M059J (cell line): ENCODE data around the gene SH3BP5. TPM values are rescaled to one million over a fixed set of nuclear protein-coding genes. Genes with fewer than 3 reads are reported as not detected.

ENCODE experiments used
- DNase-seq: peaks from one replicate; pipeline ENCODE4 v3.0.0-alpha.2; 2012; ENCODE audit warnings: low read depth
- total RNA-seq: library from RNA; depleted of rRNA; stranded (reverse); fragments of >200 nt; shearing (Covaris generic); gene quantifications from 2 replicates; pipeline ENCODE4 v1.2.3, GENCODE V29; 2014

Gene SH3BP5
- total RNA-seq, 1 experiment from 2014 or later, result 9.2 TPM

DNA sequence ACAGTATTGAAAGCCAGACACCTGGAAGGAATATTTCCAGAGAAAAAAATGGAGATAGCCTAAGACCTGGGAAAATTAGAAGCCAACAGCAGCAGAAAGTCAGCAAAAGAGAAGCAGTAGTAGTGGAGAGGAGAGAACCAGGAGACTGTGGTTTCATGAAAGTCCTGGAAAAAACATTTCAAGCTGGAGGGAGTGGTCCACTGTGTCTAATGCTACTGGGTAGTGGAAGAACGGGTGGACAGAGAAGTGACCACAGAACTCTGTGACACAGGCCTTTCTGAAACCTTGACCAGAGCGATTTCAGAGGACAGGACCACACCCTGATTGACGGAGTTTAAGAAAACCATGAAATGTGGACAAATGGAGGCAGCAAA lies 15.3 kb upstream of the SH3BP5 start:
- no peak for DNase-seq

DNA sequence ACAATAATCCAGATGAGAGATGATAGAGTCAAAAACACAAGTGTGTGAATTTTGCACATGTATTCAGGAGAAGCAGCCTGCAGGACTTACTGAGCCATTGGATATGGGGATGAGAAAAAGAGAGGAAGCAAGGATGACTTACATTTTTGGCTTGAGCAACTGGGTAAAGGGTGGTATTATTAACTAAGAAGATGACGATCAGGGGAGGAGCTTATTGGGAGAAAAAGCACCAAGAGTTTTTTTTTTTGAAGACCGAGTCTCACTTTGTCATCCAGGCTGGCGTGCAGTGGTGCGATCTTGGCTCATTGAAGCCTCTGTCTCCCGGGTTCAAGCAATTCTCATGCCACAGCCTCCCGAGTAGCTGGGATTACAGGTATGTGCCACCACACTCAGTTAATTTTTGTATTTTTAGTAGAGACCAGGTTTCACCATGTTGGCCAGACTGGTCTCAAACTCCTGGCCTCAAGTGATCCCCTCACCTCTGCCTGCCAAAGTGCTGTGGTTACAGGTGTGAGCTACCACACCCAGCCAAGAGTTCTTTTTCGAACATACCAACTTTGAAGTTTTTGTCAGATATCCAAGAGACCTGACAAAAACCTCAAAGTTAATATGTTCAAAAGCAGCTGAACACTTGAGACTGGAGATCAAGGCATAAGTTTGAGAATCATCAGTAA lies 14.8 kb upstream of the SH3BP5 start:
- no peak for DNase-seq

DNA sequence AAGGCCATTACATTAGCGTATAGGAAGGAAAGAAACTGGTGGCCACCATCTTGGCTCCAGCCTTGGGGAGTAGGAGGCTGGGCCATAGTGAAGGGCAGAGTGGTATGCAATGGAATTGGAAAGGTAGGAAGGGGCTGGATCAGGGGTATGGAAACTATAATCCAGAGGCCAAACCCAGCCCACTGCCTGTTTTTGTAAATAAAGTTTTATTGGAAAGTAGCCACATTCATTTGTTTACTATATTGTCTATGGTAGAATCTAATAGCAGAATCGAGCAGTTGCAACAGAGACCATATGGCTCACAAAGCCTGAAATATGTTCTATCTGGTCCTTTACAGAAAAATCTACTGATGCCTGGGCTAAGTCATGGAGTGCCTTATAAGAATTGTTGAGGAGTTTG lies 14.1 kb upstream of the SH3BP5 start:
- no peak for DNase-seq

DNA sequence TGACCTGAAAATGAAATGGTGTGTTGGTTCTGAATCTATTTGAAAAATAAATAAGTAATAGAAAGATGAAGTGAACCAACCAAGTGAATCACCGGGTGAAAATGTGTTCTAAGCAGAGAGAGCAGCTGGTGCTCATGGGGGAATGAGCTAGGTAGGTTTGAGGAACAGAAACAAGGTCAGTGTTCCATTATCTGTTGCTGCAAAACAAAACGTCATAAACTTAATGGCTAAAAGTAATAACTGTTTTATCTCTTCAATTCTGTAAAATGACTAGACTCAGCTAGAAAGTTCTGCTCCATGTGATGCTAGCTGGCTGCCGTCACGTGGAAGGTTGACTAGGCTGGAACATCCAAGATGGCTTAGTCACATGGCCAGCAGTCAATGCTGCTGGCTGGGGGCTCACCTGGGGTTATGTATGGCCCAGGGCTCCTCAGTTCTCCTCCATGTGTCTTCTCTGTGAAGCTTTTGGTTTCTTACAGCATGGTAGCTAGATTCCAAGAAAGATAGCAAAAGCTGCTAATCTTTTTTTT lies 13.3 kb upstream of the SH3BP5 start:
- DNase-seq, result no peak

DNA sequence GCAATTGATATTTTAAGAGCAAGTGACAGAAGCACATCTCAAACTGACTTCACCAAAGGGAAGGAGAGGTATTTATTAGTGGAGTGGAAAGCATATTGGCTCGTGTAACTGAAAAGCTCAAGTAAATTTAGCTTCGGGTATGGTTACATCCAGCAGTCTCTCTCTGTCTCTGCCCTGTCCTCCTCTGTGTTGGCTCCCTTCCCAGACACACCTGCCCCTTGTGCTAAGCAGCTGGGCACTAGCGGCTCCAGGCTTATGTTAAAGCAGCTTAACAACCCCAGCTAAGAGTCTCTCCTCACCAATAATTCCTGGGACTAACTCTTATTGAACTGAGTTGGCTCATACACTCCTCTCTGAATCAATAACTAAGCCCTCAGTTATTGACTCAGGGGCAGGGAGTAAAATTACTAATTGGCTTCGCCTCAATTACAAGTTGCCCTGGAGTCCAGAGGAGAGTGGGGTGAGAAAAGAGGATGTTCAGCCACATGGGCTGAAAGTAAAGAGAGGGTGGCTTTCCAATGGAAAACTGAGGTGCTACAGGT lies 12.8 kb upstream of the SH3BP5 start:
- DNase-seq, result no peak

DNA sequence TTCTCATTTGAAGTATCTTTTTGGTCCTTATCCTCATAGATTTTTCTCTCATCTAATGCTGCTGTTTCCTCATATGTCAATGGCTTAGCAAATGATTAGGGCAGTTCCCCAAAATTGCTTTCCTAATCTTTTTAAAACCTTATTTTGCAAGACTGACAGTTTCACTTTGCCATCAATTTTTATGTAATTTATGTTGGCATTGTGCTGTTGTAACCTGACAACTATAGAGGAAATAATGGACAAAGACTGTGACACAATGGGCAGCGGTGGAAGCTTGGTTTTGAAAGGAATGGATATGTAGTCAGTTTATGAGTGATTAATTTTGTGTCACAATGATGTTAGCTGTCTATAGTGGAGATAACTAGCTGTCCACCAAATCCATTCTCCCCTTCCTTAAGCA lies 10.6 kb upstream of the SH3BP5 start:
- no peak for DNase-seq

DNA sequence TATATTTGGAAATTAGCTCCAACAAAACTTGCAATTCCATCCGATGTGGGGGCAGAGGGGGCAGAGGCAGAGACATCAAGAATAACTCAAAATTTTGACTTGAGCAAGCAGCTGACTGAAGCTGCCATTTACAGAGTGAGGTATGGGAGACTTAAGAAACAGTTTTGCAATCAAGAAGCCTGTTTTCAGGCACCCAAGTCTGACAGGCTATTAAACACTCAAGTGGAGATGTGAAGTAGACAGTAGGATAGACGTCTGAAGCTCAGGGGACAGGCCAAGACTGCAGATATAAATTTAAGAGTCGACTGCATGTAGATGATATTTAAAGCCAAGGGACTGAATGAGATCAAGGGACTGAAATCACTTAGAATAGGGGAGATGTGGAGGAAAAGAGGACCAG lies 9.9 kb upstream of the SH3BP5 start:
- no peak for DNase-seq

DNA sequence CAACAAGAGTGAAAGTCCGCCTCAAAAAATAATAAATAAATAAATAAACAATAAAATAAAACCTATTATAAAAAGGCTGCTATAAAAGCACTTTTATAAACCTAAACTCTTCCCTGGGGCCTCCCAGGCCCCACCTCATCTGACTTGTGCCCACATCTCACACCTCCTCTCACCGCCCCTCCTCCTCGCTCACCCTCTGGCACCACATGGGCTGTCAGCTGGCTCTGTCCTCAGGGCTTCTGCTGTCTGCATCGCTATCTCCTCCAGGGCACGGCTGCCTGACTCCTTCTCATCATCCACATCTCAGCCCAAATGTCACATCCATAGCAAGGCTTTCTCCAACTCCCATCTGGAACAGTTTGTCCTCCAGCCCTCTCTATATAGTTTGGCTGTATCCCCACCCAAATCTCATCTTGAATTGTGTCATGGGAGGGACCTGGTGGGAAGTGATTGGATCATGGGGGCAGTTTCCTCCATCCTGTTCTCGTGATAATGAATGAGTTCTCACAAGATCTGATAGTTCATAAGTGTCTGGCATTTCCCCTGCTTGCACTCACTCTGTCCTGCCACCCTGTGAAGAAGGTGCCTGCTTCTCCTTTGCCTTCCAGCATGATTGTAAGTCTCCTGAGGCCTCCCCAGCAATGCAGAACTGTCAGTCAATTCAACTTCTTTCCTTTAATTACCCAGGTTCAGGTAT lies 8.8 kb upstream of the SH3BP5 start:
- no peak for DNase-seq

DNA sequence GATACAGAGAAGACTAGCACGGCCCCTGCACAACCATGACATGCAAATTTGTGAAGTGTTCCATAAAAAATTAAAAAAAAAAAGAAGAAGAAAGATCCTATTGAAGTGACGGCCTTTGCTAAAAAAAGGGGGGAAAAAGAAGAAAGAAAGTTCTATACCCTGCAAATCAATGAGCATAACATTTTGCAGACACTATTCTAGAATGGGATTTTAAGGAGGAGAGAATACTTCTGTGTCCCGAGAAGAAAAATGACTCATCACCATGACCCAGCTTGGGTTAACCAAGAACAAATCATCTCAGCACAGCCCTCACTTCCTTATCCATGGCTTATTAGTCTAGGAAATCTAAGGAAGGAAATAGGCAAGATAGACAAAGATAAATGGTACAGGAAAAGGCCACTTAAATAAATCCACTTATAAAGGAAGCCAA lies 7.4 kb upstream of the SH3BP5 start:
- DNase-seq, result peak; percentile 70

DNA sequence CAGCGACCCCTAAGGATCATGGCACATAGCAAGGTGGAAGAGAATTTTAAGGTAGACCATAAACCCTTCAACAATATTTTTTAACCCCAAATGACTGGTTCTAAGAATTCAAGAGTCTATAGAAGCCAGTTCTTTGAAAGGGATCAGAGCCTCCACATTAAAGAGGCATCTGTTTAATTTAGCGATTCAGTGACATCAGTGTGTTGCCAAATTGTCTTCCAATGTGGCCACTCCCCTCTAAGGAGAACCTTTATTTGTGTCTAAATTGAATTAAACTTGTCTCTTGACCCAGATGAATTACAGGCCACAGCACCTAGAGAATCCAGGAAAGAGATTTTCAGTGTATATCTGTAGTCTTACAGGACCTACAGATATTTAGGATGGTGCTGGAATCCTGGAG lies 6.6 kb upstream of the SH3BP5 start:
- no peak for DNase-seq

DNA sequence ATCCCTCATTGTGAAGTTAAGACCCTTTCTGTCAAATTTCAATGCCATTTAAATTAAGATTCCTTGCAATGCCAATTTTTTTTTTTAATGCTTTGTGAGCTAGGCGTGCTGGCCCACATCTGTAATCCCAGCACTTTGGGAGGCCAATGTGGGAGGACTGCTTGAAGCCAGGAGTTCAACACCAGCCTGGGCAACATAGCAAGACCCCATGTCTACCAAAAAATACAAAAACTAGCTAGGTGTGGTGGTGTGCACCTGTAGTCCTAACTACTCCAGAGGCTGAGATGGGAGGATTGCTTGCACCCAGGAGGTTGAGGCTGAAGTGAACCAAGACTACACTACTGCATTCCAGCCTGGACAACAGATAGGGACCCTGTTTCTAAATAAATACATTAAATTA lies 5.6 kb upstream of the SH3BP5 start:
- DNase-seq, result no peak

DNA sequence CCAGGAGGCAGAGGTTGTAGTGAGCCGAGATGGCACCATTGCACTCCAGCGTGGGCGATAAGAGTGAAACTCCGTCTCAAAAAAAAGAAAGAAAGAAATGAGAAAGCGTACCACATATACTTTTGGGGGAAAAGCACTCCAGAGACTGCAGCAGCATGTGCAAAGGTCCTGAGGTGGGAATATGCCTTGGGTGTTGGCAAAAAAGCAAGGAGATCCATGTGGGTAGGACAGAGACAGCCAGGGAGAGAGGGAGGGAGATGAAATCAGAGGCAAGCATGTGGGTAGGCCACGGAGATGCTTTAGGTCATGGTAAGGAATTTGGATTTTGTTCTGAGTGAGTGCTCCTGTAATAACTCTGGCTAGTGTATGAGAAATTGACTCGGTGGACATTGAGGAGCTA lies 3.7 kb upstream of the SH3BP5 start:
- no peak for DNase-seq

DNA sequence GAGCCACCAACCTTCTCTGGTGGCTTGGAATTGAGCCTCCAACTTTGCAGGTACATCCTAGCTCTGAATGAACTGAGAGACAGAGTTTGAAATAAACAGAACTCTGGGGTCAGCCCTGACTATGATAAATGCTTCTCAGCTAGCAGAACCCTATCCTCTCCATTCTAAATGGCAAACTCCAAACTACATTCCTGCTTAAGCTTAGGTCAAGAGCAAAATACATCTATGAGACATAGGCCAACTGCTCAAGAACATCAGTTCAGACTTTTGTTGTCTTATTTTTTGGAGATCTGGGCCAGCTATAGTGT lies 1.5 kb upstream of the SH3BP5 start:
- DNase-seq, result no peak

DNA sequence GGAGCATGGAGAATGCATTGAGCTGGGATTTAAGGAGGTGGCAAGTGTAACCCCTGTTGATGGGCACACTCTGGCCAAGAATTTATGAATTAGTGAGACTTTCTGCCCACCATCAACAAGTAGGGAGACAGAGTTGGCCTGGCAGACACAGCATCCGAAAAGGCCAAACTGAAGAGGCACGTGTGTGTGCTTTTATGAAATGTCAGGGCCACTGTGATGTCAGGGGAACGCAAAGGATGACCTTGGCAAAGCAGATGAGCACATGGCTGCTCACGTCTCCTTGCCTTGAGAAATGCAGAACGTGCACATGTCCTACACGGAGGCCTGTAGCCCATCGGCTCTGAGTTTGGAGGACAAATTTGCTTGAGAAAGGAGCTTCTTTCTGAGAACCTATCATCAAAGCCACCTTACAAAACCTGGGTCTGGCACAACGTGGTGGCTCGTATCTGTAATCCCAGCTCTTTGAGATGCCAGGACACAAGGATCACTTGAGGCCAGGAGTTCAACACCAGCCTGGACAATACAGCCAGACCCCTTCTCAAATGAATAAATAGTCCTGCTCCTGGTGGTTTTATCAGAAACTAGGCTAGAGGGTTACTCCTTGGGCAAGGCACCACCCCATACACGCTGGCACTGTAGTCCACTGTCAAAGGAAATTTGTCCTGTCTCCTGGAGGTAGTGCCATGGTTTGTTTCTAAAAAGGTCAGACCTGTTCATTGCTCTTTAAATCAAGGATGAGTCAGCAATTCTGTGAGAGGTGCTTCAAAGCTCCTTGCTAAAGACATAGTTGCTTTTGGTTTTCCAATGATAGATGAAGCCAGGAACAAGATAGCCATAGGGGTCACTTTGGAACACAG lies 941 bp upstream of the SH3BP5 start:
- no peak for DNase-seq

DNA sequence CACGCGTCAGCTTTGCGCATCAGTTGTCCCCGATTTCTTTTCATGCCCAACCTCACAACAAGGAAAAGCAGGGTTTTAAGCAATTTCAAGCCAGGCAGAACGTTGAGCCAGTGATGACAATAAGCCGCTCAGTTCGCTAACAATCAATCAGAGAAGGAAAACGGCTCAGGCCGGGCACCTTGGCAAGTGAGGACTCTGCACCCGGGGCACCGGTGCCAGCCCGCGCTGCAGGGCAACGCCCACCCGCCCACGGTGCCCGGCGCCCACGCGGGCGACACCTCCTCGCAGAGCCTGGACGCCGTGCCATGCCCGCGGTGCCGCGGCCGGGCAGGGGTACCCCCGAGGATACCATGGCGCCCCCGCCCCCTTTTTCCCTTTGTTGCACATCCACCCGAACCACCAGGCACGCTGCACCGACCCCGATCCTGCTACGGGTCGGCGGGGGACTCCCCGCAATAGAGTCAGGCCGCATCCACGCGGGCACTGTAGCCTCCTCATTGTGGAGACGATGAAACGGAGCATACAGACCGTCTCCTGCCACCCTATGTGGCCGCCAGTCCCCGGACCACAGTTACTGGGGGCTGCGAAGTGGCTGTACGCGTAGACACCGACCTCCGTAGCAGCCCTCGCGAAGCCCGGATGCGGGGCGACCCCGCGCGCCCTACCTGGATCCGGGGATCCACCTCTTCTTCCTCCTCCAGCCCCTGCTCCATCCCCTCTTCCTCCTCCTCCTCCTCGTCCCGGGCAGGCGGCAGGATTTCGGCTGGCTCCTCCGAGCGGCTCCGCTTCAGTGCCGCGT lies 581 bp downstream of the SH3BP5 start:
- no peak for DNase-seq

DNA sequence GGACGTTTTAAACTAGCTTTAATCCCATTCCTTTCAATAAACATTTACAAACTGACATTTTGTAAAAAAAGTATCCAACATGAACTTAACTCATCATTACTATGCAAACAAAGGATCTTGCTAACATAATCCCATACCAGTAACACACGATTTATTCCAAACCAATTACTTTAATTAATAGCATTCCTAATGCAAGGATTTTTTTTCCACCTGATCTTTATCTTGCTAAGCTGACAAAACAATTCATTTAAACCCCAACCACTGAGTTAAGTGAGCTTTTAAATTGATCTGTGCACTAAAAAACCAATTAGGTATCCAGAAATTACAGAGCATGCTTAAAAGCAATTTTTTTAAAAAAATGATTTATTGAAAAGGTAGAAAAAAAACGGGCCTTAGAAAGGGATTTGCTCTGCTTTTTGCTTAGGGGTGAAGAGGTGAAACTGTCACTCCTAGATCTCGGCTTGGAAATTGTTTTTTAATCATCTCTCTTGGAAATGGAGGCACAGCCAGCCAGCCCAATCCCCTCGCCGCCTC lies 1.2 kb downstream of the SH3BP5 start:
- DNase-seq, result no peak

DNA sequence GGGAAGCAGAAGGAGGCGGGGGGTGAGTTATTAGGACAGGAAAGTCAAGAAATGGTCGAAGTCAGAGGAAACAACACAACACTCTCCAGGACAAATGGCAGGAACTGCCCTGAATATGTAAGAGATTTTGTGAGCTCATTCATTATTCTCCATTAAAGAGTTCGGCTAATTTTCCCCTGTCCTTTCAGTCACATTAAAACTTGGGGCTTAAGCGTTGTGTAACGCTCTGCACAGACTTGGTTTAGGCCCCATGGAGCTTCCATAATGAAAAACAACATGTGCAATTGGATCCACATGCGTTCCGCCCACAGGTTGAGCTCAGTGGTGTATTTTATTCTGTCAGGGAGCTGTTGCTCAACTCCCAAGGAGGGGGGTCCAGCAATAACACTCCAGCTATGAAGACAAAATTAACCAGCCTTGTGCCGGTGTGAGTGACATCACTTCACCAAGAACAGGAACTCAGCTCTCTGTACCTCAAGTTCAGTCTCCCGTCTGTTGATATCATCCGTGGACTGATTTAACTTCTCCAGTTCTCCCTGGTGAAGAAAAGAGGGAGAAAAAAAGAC lies 2.3 kb downstream of the SH3BP5 start:
- DNase-seq, result no peak

DNA sequence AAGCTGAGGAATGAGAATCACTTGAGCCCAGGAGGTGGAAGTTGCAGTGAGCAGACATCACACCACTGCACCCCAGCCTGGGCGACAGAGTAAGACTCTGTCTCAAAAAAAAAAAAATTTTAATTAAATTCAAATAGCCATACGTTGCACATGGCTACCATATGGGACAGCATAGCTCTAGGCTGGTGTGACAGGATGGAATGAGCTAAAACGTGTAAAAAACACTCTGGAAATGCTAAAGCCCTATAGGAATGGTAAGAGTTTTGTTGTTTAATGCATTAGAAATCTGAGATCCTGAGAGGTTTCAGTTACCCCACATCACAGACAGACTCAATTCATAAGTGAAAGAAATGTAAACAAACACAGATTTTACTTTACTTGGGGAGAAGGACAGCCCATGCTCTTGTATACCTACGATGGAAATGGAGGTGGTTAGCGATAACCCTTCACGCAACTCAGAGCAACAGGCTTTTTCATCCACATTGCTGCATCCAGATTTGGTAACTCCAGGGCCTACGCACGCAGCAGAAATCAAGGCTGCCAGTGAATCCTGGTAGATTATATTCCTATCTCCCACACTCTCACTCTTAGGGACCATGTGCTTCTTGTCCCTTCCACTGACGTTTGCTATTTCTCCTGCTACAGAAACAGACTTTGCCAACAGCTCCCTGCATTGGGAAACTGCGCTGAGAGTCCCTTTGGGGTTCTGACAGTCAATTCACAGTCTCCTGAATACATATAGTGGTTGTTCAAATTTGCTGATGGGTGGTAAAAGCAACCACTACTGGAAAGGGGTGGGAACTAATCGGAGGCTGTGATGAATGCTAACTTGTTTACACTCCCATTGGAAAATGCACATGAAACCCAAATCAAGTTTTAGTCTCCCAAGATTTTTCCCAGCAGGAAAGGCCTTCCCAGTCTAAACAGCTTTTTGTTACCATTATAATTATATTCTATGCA lies 3.1 kb downstream of the SH3BP5 start:
- DNase-seq, result no peak

DNA sequence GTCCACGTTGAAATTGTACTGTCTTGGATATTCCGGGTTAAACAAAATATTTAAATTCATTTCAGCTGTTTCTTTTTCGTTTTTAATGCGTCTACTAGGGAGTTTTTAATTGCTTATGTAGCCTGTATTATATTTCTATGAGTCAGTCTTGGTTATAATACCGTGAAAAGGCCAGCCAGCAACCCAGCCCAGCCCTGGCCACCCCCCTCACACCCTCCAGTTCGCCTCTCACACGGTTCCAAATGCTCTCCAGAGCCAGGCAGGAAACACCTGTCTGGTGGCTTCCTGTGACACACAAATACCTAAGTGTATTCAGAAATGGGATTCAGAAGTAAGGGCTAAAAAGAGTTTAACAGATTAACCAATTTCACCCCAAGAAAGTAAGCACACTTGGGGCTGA lies 4.4 kb downstream of the SH3BP5 start:
- peak; percentile 38 for DNase-seq

DNA sequence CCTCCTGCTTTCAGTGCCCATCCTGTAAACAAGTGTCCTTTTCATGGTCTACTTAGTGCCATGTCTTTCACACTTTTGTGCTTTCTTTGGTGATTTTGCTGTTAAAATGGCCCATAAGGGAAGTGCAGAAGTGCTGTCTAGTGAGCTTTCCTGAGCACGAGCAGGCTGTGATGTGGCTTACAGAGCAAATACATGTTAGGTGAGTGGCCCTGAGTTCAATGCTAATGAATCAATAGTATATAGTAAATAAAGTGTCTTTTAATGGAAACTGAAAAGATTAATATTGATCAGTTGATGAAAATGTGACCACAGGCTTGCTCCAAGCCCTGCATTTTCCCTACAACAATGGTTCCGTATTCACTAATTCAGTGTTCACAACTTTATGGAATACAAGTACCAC lies 5.7 kb downstream of the SH3BP5 start:
- DNase-seq, result no peak
